Panc1 (cell line): Measurements from ENCODE around the gene HYAL3.

Experiments
- REST ChIP-seq, 2 experiments: IDR thresholded peaks; 2 replicates each; pipeline ENCODE4 v1.6.1; 2011 to 2012; ENCODE audit warnings: low read depth in 2 of 2, control low read depth in 1 of 2, low read length in 1 of 2, mild to moderate bottlenecking in 1 of 2, moderate library complexity in 1 of 2; ENCODE audit not compliant: insufficient read depth in 1 of 2
- SIN3A ChIP-seq: IDR thresholded peaks from 2 replicates; pipeline ENCODE4 v1.6.1; 2012; ENCODE audit warnings: low read depth, mild to moderate bottlenecking, low read length, moderate library complexity, borderline replicate concordance; ENCODE audit not compliant: insufficient read depth
- TF ChIP-seq, protein P1 (sequence below): fragments of 450-650 bp; IDR thresholded peaks from 2 replicates; pipeline ENCODE4 v1.5.1; 2017; ENCODE audit warnings: mild to moderate bottlenecking

DNA sequence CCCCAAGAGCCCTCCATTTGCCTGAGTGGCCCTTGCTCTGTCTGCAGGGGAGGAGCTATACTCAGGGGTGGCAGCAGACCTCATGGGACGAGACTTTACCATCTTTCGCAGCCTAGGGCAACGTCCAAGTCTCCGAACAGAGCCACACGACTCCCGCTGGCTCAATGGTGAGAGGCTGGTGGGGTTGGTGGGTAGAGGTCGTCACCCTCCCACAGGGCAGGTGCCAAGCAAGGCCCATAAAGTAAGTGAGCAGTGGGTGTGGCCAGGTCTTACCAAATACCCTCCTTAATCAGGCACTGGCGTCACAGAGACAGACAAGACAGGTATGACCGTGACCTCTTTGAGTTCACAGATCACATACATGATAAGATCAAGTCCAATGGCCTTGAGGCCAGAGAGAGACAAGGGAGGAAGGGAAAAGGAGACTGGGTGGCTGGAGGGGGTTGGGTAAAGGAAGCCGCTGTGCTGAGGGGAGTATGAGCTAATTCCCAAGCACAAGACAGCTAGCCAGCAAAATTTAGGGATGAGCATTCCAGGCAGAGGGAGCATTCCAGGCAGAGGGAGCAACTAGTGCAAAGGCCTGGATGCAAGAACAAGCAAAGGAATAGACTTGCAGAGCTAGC lies 27.8 kb downstream of the HYAL3 start:
- TF ChIP-seq, protein P1, sequence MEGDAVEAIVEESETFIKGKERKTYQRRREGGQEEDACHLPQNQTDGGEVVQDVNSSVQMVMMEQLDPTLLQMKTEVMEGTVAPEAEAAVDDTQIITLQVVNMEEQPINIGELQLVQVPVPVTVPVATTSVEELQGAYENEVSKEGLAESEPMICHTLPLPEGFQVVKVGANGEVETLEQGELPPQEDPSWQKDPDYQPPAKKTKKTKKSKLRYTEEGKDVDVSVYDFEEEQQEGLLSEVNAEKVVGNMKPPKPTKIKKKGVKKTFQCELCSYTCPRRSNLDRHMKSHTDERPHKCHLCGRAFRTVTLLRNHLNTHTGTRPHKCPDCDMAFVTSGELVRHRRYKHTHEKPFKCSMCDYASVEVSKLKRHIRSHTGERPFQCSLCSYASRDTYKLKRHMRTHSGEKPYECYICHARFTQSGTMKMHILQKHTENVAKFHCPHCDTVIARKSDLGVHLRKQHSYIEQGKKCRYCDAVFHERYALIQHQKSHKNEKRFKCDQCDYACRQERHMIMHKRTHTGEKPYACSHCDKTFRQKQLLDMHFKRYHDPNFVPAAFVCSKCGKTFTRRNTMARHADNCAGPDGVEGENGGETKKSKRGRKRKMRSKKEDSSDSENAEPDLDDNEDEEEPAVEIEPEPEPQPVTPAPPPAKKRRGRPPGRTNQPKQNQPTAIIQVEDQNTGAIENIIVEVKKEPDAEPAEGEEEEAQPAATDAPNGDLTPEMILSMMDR: no peak
- TF ChIP-seq SIN3A: no peak
- no peak for TF ChIP-seq REST (IDR thresholded peaks at IDR 0.05; ENCODE audit: insufficient read depth in 1 of 2, low read depth in 2 of 2, low read length in 1 of 2)
